GM21528 (cell line): ENCODE measurements around the gene MTRF1L.

Experiments used
- ATAC-seq: cut with Tn5 transposase; IDR thresholded peaks from one replicate; pipeline ENCODE4 v1.9.1; 2021; ENCODE audit warnings: mild to moderate bottlenecking, moderate library complexity; ENCODE audit not compliant: unreplicated experiment, low FRiP score

Gene MTRF1L

GRCh38 chr6:153002613-153003365 lies at the start of gene MTRF1L:
TSS of gene MTRF1L (minus strand) at chr6:153002709. CDS start at chr6:153002685, 24 bp downstream.
- ATAC-seq = peak; percentile 97

GRCh38 chr6:153051801-153052200 lies 49.3 kb upstream of the MTRF1L start:
- ATAC-seq = no peak

GRCh38 chr6:153048631-153049030 lies 46.1 kb upstream of the MTRF1L start:
- ATAC-seq = no peak

GRCh38 chr6:153047386-153047785 lies 44.9 kb upstream of the MTRF1L start:
- ATAC-seq = no peak

GRCh38 chr6:153045271-153045670 lies 42.8 kb upstream of the MTRF1L start:
- ATAC-seq = no peak

GRCh38 chr6:153044295-153044694 lies 41.8 kb upstream of the MTRF1L start:
- no peak for ATAC-seq

- ATAC-seq = no peak
Observed at GRCh38 chr6:153043719-153044118, 41.2 kb upstream of the MTRF1L start.

- ATAC-seq = no peak
Observed at GRCh38 chr6:153038378-153039057, 36.0 kb upstream of the MTRF1L start.

- no peak for ATAC-seq
Observed at GRCh38 chr6:153034139-153034538, 31.6 kb upstream of the MTRF1L start.

GRCh38 chr6:153032255-153032882 lies 29.9 kb upstream of the MTRF1L start:
- ATAC-seq = no peak

- ATAC-seq = no peak
Observed at GRCh38 chr6:153031335-153031955, 28.9 kb upstream of the MTRF1L start.

GRCh38 chr6:153028963-153029362 lies 26.5 kb upstream of the MTRF1L start:
- no peak for ATAC-seq

GRCh38 chr6:153028286-153028685 lies 25.8 kb upstream of the MTRF1L start:
- no peak for ATAC-seq

GRCh38 chr6:153027480-153027879 lies 25.0 kb upstream of the MTRF1L start:
- ATAC-seq = no peak

GRCh38 chr6:153024709-153025017 lies 22.2 kb upstream of the MTRF1L start:
- no peak for ATAC-seq

- peak; percentile 99 for ATAC-seq
Observed at GRCh38 chr6:153023977-153024708, 21.6 kb upstream of the MTRF1L start.

GRCh38 chr6:153018355-153018754 lies 15.8 kb upstream of the MTRF1L start:
- ATAC-seq = no peak

GRCh38 chr6:153016846-153017245 lies 14.3 kb upstream of the MTRF1L start:
- no peak for ATAC-seq

- ATAC-seq = no peak
Observed at GRCh38 chr6:153015094-153015640, 12.7 kb upstream of the MTRF1L start.

GRCh38 chr6:153013438-153013837 lies 10.9 kb upstream of the MTRF1L start:
- no peak for ATAC-seq
